DLD1 (cell line): ENCODE results near the gene TTC7B.

ENCODE experiments used
- in situ Hi-C: cut with HindIII; loops from 2 replicates; pipeline ENCODE4 v1.10.0; 2017; ENCODE audit warnings: low sequenced_read_pairs

TTC7B gene

DNA sequence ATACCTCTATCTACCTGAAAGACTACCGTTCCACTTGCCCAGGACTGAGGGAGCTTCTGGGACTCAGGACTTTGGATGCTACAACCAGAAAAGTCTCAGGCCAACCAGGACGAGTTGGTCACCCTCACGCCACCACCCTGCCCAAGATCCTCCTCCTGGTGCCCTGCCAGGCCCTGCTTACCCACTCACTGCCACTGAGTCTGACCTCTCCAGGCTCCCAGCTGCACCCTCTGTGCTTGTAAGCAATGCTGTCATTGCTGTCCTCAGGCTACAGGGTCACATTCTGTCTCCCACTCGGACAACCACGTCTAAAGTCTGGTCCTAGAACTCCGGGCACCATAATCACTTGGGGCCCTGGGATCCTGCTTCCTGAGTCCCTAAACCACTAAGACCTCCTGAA is 9.2 kb downstream of the TTC7B start:
- in situ Hi-C loops = no loop called here

DNA sequence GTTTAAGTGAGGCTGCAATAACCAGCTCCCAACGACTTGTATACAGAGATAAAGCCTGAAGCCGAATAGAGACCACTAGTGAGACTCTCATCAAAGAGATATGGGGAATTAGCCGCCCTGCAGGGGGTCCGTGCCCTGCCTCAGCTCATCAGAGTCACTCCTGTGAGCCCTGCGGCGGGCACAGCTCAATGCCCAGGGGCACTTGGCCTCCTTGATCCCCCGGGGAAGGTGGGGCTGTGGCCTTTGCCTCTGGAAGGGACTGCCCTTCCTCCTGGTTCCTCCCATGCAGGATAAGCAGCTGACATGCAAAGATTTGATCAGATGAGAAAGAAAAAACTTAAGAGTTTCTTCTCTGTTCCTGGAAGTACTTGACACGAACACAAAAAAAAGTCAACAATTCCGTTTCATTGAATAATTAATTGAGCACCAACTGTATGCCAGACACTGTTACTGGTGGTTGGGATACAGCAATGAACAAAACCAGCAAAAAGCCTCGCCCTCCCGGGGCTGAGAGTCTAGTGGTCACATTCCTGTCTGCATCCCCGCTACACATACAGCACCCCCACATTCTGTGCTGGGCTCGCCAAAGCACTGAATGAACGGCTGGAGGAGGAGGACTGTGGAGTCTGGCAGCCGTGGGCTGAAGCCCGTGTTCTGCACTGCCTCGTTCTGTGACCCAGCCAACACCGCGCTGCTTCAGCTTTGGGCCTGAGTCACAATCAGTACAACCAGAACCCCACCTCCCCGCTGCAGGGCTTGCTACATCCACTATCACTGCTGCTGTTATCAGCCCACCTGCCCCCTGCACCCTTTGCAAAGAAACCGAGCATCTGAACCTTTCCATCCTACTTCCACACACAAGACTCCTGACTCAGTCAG is 10.3 kb downstream of the TTC7B start:
- in situ Hi-C loops = no loop called here

DNA sequence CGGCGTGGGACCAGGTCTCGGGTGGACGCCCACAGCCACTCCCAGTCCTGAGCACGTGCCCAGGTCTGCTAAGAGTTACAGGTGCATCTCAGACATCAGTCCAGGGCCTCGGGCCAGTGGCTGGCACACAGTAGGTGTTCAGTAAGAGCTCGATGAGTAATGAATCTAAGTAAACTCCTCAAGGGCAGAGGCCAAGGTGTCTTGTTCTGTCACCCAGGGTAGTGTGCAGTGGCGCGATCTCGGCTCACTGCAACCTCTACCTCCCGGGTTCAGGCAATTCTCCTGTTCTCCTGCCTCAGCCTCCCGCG is 11.2 kb downstream of the TTC7B start:
- in situ Hi-C loops = no loop called here

- in situ Hi-C loops = no loop called here
Observed at GRCh38 chr14:90804292-90805083, 11.7 kb downstream of the TTC7B start.

DNA sequence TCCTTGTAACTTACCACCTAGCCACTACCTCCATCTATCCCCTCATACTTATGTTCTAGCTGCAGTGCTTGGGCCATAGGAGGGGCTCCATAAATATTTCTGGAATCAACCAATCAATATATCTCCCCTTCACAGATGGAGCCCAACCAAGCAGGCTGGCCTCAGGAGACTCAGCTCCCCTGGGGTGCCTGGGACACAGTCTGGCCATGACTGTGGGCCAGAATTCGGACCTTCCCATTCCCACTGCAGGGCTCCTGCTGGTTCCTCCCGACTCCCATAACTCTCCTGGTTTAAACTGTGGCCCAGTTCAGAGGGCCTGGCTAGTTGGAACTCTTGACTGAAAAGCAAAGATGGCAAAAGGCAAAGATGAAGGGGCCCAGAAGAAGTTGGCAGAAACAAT is 13.0 kb downstream of the TTC7B start:
- in situ Hi-C loops = no loop called here

DNA sequence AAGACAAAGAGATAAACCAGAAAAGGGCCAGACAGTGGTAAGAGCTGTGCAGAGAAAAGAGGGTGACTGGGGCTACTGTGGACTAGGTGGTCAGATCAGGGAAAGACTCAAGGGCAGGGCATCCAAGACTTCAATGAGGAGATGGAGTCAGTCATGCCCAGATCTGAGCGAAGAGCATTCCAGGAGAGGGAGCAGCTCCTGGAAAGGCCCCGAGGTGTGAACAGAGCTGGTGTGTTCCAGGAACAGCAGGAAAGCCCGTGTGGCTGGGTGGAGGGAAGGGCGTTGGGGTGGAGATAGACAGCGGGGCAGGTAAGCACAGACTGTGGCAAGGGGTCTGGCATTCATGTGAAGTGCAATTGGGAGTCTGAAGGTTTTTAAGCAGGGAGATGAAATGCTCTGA is 16.8 kb downstream of the TTC7B start:
- in situ Hi-C loops = no loop called here

- in situ Hi-C loops = no loop called here
Observed at GRCh38 chr14:90797919-90798318, 18.3 kb downstream of the TTC7B start.

DNA sequence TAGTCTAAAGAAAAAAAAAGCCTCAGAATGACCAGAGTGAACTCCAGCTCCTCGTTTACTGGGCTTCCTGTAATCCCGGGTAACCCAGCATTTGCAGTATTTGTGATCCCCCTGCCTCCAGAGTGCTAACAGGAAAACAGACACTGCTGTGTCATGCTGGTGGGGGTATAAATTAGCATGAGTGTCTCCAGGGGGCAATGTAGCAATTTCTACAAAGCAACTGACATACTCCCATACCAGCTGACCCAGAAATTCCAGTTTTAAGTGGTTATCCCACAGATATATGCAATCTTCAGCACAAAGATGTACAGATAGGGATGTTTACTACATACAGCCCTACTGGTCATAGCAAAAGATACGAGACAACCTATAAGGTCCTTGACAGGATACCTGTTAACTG is 18.8 kb downstream of the TTC7B start:
- in situ Hi-C loops = no loop called here

GRCh38 chr14:90796329-90796728 is 19.9 kb downstream of the TTC7B start:
- in situ Hi-C loops = no loop called here

- in situ Hi-C loops = no loop called here
Observed at GRCh38 chr14:90795744-90796143, 20.5 kb downstream of the TTC7B start.

DNA sequence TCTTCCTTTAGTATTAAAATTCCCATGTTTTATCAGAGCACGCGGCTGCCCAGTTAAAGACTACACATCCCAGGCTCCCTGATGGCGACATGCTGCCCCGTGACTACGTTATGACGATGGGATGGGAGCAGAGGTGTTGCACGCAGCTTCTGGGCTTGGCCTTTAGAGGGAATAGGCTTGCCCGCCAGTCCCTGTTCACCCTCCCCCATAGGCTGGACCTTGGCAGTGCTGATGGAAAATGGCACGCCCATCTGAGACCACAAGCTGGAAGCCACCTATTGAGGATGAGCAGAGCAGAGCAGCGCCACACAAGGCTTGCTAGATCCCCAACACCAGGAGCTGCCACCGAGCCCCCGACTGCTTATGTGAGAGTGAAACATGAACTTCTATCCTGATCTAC is 24.7 kb downstream of the TTC7B start:
- in situ Hi-C loops = no loop called here

- in situ Hi-C loops = no loop called here
Observed at GRCh38 chr14:90788031-90788430, 28.2 kb downstream of the TTC7B start.

DNA sequence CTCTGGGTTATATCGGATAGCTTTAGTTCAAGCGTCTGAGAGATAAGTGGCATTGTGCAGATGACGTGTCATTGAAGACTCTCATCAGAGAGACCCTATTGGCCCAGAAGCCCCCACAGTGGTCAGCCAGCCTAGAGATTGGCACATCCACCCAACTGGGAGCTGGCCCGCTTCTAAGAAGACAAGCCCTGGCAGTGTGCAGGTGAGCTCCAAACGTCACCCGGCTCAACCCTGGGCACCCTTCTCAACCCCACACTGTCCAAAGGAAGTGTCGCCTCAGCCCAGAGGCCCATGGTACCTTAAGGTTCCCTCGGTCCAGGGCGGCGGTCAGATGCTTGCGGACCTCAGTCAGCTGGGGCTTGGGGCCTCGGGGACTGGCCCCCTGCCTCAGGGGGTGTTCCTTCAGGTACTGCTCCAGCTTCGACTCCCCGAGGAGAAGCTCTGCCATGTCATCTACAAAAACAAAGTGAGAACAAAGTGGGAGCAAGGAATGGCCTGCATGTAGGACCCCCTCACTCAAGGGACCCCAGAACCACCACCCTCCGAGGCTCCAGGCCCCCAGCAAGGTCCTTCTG is 30.3 kb downstream of the TTC7B start:
- in situ Hi-C loops = no loop called here

GRCh38 chr14:90785471-90785870 is 30.8 kb downstream of the TTC7B start:
- in situ Hi-C loops = no loop called here

DNA sequence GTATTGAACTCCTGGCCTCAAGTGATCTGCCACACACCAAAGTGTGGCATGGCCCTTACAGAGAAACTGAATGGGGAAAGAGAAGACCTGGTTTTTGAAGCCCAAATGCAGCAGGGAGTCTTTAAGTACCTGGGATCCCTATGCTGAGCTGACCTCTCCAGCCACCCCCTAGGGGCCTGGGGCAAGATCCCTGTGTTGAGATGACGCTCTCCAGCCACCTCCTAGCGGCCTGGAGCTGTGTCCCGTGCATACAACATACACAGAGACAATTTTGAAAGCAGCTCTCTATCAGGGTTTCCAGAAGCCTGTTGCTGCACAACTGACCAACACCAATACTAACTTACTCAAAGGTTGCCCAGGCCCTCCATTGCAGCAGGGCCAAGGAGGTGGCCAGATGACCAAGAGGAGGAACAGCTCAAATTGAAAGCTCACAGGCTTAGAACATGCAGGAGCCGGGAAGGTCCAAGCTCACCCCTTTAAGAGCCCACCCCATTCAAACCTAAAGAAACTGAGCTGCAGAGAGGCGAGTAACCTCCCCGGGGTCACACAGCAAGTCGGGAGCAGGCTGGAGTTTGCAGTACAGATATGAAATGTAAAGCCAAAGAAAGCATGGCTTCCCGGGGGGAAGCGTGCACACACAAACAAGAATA is 31.5 kb downstream of the TTC7B start:
- in situ Hi-C loops = no loop called here

DNA sequence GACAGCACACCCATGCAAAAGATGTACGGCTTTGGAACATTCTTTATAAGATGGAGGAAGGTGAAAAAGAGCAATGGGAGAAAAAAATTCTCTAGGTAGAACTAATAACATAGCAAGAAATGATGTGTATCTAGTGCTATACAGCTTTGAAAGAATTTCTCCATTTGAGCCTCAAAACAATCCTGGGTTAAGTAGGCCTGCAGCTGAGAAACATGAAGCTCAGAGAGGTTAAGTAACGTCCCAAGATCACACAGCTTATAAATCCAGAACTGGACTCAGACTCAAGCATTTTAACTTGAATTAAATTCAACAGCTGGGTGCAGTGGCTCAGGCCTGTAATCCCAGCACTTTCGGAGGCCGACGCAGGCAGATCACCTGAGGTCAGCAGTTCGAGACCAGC is 32.9 kb downstream of the TTC7B start:
- in situ Hi-C loops = no loop called here

GRCh38 chr14:90782892-90783291 is 33.3 kb downstream of the TTC7B start:
- in situ Hi-C loops = no loop called here

DNA sequence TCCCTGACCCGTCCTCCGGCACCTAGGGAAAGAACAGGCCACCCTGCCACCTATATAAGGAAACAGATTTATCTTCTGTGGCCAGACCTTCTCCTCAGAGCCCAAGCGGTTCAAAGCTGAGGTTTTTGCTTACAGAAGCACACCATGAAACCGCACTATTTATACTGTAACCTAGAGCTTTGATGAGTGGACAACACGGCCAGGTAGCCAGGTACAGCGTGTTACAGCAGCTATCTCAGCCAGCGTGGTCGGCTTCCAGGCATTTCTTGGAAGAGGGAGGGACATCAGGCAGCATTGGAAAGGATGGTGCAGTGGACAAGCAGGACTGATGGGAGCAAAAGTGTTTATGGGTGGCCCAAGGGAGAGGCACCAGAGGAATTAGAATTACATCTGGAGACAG is 34.4 kb downstream of the TTC7B start:
- in situ Hi-C loops = no loop called here

DNA sequence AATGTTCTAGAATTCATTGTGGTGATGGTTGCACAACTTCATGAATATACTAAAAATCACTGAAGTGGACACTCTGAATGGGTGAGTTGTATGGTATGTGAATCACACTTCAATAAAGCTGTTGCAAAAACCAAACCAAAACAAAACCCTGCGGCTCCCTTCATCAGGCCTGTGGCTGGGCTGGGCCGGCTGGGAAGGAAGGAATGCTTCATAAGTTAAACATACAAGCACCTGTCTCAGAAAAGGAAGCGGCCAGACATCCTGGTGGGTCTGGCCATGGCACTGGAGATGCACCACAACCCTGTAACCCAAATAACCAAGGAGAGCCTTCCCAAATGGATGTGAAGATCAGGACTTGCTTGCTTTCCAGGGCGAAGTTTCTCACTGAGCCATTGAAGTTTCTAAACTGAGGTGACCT is 34.9 kb downstream of the TTC7B start:
- in situ Hi-C loops = no loop called here

DNA sequence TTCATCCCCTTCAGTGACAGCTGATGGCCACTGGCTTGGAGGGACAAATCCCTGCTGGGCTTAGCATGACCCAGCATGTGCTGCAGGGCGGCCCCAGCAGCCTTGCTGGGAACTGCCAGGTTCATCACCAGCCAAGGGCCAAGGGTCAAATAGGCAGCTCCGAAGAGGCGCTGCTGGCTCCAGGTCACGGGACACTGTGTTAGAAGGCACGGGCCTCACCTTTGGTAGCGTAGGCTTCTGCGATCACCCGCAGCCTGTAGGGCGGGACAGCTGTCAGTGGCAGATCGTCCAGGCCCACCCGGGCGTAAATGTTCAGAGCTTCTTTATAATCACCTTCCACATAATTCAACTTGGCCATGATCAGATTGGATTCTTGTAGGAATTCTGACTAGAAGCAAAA is 35.7 kb downstream of the TTC7B start:
- in situ Hi-C loops = no loop called here

GRCh38 chr14:90778571-90779255 is 37.5 kb downstream of the TTC7B start:
- in situ Hi-C loops = no loop called here
